MM.1S (cell line): Measurements from ENCODE around the gene PDE1C.

Source experiments
- DNase-seq: peaks from one replicate; pipeline ENCODE4 v3.0.0-alpha.2; 2015
- H2AFZ ChIP-seq: fragments of 300-600 bp; sonication (generic); 2 replicates; pipeline ENCODE4 v1.6.0; 2016; ENCODE audit warnings: antibody characterized with exemption, low read length
- H3F3A ChIP-seq: fragments of 300-600 bp; sonication (generic); 2 replicates; pipeline ENCODE4 v1.6.1; 2016; ENCODE audit warnings: mild to moderate bottlenecking, antibody characterized with exemption, low read length, moderate library complexity, mixed read lengths; ENCODE audit not compliant: insufficient read depth
- H3K27ac ChIP-seq: fragments of 300-600 bp; sonication (generic); 2 replicates; pipeline ENCODE4 v1.5.1; 2016; ENCODE audit warnings: mild to moderate bottlenecking, low read length
- H3K27me3 ChIP-seq: fragments of 300-600 bp; sonication (generic); replicated peaks from 2 replicates; pipeline ENCODE4 v1.6.0; 2016; ENCODE audit warnings: low read length; ENCODE audit not compliant: insufficient read depth
- H3K36me3 ChIP-seq: fragments of 300-600 bp; sonication (generic); replicated peaks from 2 replicates; pipeline ENCODE4 v1.6.1; 2016; ENCODE audit warnings: mild to moderate bottlenecking, low read length, mixed read lengths; ENCODE audit not compliant: insufficient read depth
- H3K4me1 ChIP-seq: fragments of 300-600 bp; sonication (generic); 2 replicates; pipeline ENCODE4 v1.6.1; 2016; ENCODE audit warnings: low read length, mixed read lengths
- H3K4me2 ChIP-seq: fragments of 300-600 bp; sonication (generic); 2 replicates; pipeline ENCODE4 v1.6.0; 2016; ENCODE audit warnings: low read depth, low read length
- H3K4me3 ChIP-seq: fragments of 300-600 bp; sonication (generic); 2 replicates; pipeline ENCODE4 v1.5.1; 2016; ENCODE audit warnings: low read length, mixed read lengths
- H3K79me2 ChIP-seq: fragments of 300-600 bp; sonication (generic); 2 replicates; pipeline ENCODE4 v1.6.1; 2016; ENCODE audit warnings: mixed run types, low read length, mixed read lengths
- H3K9ac ChIP-seq: fragments of 300-600 bp; sonication (generic); 2 replicates; pipeline ENCODE4 v1.6.1; 2016; ENCODE audit warnings: low read length, mixed read lengths
- H3K9me2 ChIP-seq: fragments of 300-600 bp; sonication (generic); replicated peaks from 2 replicates; pipeline ENCODE4 v1.6.1; 2016; ENCODE audit warnings: mild to moderate bottlenecking, low read length, mixed read lengths; ENCODE audit not compliant: insufficient read depth
- H3K9me3 ChIP-seq: fragments of 300-600 bp; sonication (generic); replicated peaks from 2 replicates; pipeline ENCODE4 v1.6.1; 2016; ENCODE audit warnings: mild to moderate bottlenecking, low read length, mixed read lengths; ENCODE audit not compliant: insufficient read depth
- H4K20me1 ChIP-seq: fragments of 300-600 bp; sonication (generic); 2 replicates; pipeline ENCODE4 v1.6.1; 2016; ENCODE audit warnings: mild to moderate bottlenecking, low read length, moderate library complexity, mixed read lengths; ENCODE audit not compliant: insufficient read depth
- EZH2 ChIP-seq: fragments of 300-600 bp; sonication (generic); optimal IDR thresholded peaks from 2 replicates; pipeline ENCODE3; 2017; ENCODE audit warnings: low read depth, mild to moderate bottlenecking, antibody characterized with exemption, low read length, mixed read lengths
- EZH2phosphoT487 ChIP-seq: fragments of 300-600 bp; sonication (generic); IDR thresholded peaks from 2 replicates; pipeline ENCODE4 v1.6.1; 2018; ENCODE audit warnings: antibody characterized with exemption, low read length
- TF ChIP-seq, protein P1 (sequence below): fragments of 300-600 bp; sonication (generic); IDR thresholded peaks from 2 replicates; pipeline ENCODE4 v1.5.1; 2016; ENCODE audit warnings: antibody characterized with exemption, low read length, mixed read lengths

Gene PDE1C

DNA sequence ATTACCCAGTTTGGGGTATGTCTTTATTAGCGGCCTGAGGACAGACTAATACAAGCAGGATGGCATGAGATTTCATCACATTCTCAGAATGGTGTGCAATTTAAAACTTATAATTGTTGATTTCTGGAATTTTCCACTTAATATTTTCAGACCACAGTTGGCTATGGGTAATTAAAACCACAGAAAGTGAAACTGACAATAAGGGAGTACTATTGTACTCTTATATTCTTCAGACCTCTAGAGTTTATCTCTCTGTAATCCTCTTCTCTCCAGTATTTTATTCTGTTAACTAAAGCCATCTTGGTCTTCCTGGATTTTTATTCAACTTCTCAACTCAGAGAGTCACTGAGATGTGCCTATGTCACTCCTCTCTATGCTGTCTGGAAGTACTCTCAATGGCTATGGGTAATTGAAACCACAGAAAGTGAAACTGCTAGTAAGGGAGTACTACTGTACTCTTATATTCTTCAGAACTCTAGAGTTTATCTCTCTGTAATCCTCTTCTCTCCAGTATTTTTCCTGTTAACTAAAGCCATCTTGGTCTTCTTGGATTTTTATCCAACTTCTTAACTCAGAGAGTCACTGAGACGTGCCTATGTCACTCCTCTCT lies 264.9 kb downstream of the PDE1C start:
- H3K9ac ChIP-seq = no peak overlapping the region
- no peaks in the 10 kb centered on the region for H3K4me1 ChIP-seq
- no peak overlapping the region for H3K4me3 ChIP-seq
- no peak overlapping the region for H2AFZ ChIP-seq
- no peaks in the 10 kb centered on the region for H3K27me3 ChIP-seq
- no peaks in the 10 kb centered on the region for H3K9me2 ChIP-seq
- H3F3A ChIP-seq = no peaks in the 10 kb centered on the region
- H3K4me2 ChIP-seq = no peak overlapping the region
- no peaks in the 10 kb centered on the region for H3K36me3 ChIP-seq
- DNase-seq = peak; percentile 51
- H3K9me3 ChIP-seq = no peaks in the 10 kb centered on the region
- H4K20me1 ChIP-seq = no peaks in the 10 kb centered on the region
- no peaks in the 10 kb centered on the region for H3K79me2 ChIP-seq
- no peak overlapping the region for H3K27ac ChIP-seq
- TF ChIP-seq, protein P1, sequence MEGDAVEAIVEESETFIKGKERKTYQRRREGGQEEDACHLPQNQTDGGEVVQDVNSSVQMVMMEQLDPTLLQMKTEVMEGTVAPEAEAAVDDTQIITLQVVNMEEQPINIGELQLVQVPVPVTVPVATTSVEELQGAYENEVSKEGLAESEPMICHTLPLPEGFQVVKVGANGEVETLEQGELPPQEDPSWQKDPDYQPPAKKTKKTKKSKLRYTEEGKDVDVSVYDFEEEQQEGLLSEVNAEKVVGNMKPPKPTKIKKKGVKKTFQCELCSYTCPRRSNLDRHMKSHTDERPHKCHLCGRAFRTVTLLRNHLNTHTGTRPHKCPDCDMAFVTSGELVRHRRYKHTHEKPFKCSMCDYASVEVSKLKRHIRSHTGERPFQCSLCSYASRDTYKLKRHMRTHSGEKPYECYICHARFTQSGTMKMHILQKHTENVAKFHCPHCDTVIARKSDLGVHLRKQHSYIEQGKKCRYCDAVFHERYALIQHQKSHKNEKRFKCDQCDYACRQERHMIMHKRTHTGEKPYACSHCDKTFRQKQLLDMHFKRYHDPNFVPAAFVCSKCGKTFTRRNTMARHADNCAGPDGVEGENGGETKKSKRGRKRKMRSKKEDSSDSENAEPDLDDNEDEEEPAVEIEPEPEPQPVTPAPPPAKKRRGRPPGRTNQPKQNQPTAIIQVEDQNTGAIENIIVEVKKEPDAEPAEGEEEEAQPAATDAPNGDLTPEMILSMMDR = no peak
- TF ChIP-seq EZH2phosphoT487 (no peak), EZH2 (no peak)

DNA sequence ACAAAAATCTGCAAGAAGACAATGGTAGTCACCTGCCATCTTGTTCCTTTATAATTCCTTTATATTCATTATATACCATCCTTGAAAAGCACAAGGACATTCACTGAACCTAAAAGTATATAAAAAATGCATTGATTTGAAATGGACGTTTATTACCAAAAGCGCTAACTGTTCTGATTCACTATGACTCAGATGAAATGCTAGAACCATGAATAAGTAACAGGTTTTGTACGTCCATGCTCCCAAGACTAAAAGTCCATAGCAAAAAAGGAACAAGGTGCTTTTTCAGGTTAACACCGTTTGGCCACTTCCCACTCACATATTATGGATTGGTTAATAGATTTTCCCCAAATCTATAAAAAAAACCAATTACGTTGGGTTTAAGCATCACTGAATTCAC lies 273.8 kb downstream of the PDE1C start:
- no peak overlapping the region for H3K4me3 ChIP-seq
- no peak for TF ChIP-seq EZH2phosphoT487
- no peak for TF ChIP-seq EZH2
- TF ChIP-seq, protein P1 = no peak
- no peak overlapping the region for H3K27ac ChIP-seq
- H2AFZ ChIP-seq = no peak overlapping the region
- no peak overlapping the region for H3K4me2 ChIP-seq
- no peaks in the 10 kb centered on the region for H3K27me3 ChIP-seq
- H3F3A ChIP-seq = no peaks in the 10 kb centered on the region
- no peaks in the 10 kb centered on the region for H3K79me2 ChIP-seq
- no peaks in the 10 kb centered on the region for H3K9me3 ChIP-seq
- no peak for DNase-seq
- no peaks in the 10 kb centered on the region for H3K9me2 ChIP-seq
- no peaks in the 10 kb centered on the region for H4K20me1 ChIP-seq
- H3K9ac ChIP-seq = no peak overlapping the region
- no peaks in the 10 kb centered on the region for H3K4me1 ChIP-seq
- no peaks in the 10 kb centered on the region for H3K36me3 ChIP-seq

DNA sequence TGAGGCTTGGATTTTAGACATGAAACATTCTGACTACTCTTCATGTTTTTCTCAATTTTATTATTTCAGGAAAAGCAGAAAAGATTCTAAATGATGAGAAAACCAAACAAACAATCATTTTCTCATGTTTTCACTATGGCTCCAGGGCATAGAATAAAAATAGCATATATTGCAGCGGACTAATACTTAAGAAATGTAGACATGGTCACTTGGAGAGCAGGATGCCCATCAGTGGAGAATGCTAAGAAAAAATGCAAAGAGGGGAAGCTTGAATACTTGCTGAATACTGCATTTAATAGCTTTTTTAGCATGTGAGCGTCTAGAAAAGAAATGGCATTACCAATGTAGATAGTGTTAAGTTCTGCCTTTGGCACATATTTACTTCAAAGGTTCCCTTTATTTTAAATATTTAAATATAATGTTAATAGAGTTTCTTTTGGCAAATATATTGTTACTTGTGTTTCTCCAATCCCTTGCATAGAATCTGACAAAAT lies 275.3 kb downstream of the PDE1C start:
- Histone ChIP-seq H2AFZ (no peak overlapping the region), H3K9ac (no peak overlapping the region), H3K4me2 (no peak overlapping the region), H3K79me2 (no peaks in the 10 kb centered on the region), H3K4me1 (no peaks in the 10 kb centered on the region), H4K20me1 (no peaks in the 10 kb centered on the region), H3K27ac (no peak overlapping the region), H3K4me3 (no peak overlapping the region), H3F3A (no peaks in the 10 kb centered on the region), H3K9me2 (no peaks in the 10 kb centered on the region), H3K36me3 (no peaks in the 10 kb centered on the region), H3K27me3 (no peaks in the 10 kb centered on the region), H3K9me3 (no peaks in the 10 kb centered on the region)
- DNase-seq = no peak
- no peak for TF ChIP-seq EZH2phosphoT487
- no peak for TF ChIP-seq EZH2
- TF ChIP-seq, protein P1 = no peak
